Measurements from ENCODE around the gene FOXO6. TPM values are rescaled to one million over a fixed set of nuclear protein-coding genes. Genes with fewer than 3 reads are reported as not detected.
A peak's percentile ranks its signal among the peaks of the same experiment; 100 is the strongest.

The FOXO6 gene
- total RNA-seq, 2 donors from 2014 or later, result 3.3 to 5.0 TPM

DNA sequence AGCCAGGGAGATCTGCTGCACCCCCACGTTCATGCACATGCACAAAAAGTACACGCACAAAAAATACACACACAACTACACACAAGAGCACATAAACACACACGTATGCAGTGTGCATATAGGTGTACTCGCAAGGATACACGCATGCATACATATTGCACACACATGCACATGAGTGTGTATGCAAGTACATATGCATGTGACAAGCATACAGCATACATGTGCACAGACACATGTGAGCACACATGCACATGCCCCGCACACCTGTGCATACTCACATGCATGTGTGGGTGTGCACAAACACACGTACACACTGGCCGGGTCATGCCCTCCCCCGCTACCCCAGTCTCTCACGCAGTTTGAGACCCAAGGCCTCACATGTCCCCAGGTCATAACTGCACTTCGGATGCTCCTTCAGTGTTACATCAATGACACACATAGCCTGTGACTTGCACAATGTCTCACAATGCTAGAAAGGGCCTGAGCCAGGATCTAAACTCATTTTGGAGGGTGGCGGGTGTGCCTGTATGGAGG is 52.6 kb downstream of the FOXO6 start:
- H3K27me3 ChIP-seq (replicated peaks; ENCODE audit: insufficient read depth), result no peaks in the 10 kb centered on the region
- no peak overlapping the region for H3K4me3 ChIP-seq
- no peaks in the 10 kb centered on the region for H3K4me1 ChIP-seq (replicated peaks)
- H3K36me3 ChIP-seq, result no peaks in the 10 kb centered on the region
- intact Hi-C loops (cut with DNase I), result no loop called here
- H3K27ac ChIP-seq, result no peak overlapping the region
- no peak for TF ChIP-seq POLR2A (IDR thresholded peaks at IDR 0.05)
- no peak for TF ChIP-seq CTCF (IDR thresholded peaks at IDR 0.05)
- no peak for TF ChIP-seq POLR2AphosphoS5 (IDR thresholded peaks at IDR 0.05)
- no peaks in the 10 kb centered on the region for H3K9me3 ChIP-seq
- no peak for DNase-seq (ENCODE audit: low spot score)
- 93% methylated on average over 12 of the region's 12 CpGs for WGBS

GRCh38 chr1:41414296-41414695 is 53.1 kb downstream of the FOXO6 start:
- intact Hi-C loops (cut with DNase I), result no loop called here
- no peaks in the 10 kb centered on the region for H3K9me3 ChIP-seq

DNA sequence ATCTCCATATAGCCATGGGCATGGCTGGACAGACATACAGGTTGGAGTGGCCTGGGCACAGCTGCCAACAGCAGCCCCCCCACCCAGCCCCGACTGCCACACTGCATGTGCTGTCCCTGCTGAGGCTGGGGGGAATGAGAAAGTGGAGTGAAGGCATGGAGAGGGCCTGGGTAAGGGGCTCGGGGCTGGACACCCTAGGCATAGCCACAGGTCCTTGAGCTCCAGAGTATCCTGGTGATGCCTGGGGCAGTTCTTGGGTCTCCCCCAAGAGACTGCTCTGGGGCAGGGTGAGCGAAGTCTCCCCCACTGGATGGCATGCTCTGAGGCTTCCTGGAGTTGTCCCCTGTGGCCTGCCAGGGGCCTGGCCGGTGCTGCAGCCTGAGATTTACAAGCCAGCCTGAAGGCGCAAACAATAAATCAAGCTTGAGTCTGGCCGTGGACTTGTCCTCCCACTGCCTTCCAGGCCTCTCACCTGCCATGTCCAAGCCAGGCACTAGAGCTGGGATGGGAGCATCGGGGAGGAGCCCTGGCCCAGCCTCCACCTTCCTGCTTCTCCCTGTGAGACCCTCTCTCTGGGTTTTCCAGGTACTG is 53.6 kb downstream of the FOXO6 start:
- Histone ChIP-seq H3K4me1 (replicated peaks) (no peaks in the 10 kb centered on the region), H3K9me3 (no peaks in the 10 kb centered on the region), H3K36me3 (no peaks in the 10 kb centered on the region), H3K27ac (no peak overlapping the region), H3K27me3 (replicated peaks; ENCODE audit: insufficient read depth) (no peaks in the 10 kb centered on the region), H3K4me3 (no peak overlapping the region)
- 49% methylated on average over 5 of the region's 7 CpGs for WGBS
- peak in 1 of 4 experiments; percentile 22 for TF ChIP-seq CTCF (IDR thresholded peaks at IDR 0.05)
- TF ChIP-seq POLR2A (IDR thresholded peaks at IDR 0.05), result no peak
- peak; percentile 26 for TF ChIP-seq POLR2AphosphoS5 (IDR thresholded peaks at IDR 0.05)
- DNase-seq (ENCODE audit: low spot score), result peak; percentile 57
- intact Hi-C loops (cut with DNase I), result loop anchor here (5.0 kb wide), 3 partner anchors 53 to 148 kb away; partner anchors contain the start of gene FOXO6

More at GRCh38 chr1:41414296-41414695, 53.1 kb downstream of the FOXO6 start:
- H3K27me3 ChIP-seq (replicated peaks; ENCODE audit: insufficient read depth), result no peaks in the 10 kb centered on the region
- H3K27ac ChIP-seq, result no peak overlapping the region
- WGBS, result 76% methylated on average over 3 of the region's 3 CpGs
- no peak overlapping the region for H3K4me3 ChIP-seq
- TF ChIP-seq POLR2A (IDR thresholded peaks at IDR 0.05), result no peak
- no peak for TF ChIP-seq POLR2AphosphoS5 (IDR thresholded peaks at IDR 0.05)
- TF ChIP-seq CTCF (IDR thresholded peaks at IDR 0.05), result no peak
- H3K4me1 ChIP-seq (replicated peaks), result no peaks in the 10 kb centered on the region
- DNase-seq (ENCODE audit: low spot score), result no peak
- H3K36me3 ChIP-seq, result no peaks in the 10 kb centered on the region

DNA sequence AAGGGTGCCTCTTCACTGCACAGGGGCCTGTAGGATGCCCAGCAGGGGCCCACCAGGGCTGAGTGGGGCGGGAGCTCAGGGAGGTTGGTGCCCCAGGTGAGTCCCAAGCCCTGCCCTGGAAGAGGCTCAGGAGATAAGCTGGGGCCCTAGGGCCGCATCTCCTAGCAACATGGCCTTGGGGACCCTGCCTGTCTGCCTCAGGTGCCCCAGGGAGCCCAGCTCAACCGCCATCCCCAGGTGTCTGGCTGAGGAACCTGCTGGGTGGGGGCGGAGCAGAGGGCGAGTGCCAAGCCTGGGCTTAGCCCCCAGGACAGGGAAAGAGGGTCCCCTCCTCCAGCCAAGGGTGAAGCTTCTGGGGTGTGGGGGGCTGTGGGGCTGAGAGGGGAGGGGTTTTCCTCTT is 54.8 kb downstream of the FOXO6 start:
- H3K36me3 ChIP-seq, result no peaks in the 10 kb centered on the region
- no peak for TF ChIP-seq POLR2A (IDR thresholded peaks at IDR 0.05)
- no peak for TF ChIP-seq CTCF (IDR thresholded peaks at IDR 0.05)
- no peak for TF ChIP-seq POLR2AphosphoS5 (IDR thresholded peaks at IDR 0.05)
- intact Hi-C loops (cut with DNase I), result loop anchor here (5.0 kb wide), 3 partner anchors 54 to 149 kb away; partner anchors contain the start of gene FOXO6
- no peaks in the 10 kb centered on the region for H3K4me1 ChIP-seq (replicated peaks)
- 100% methylated on average over 3 of the region's 5 CpGs for WGBS
- H3K27me3 ChIP-seq (replicated peaks; ENCODE audit: insufficient read depth), result no peaks in the 10 kb centered on the region
- H3K9me3 ChIP-seq, result no peaks in the 10 kb centered on the region
- H3K27ac ChIP-seq, result no peak overlapping the region
- no peak overlapping the region for H3K4me3 ChIP-seq
- no peak for DNase-seq (ENCODE audit: low spot score)

Measured in prostate gland (tissue), 2 donors.